SU-DHL-6 (cell line): Measurements from ENCODE around the gene STK39.

Experiments used
- H2AFZ ChIP-seq: fragments of 200-600 bp; sonication (generic); 2 replicates; pipeline ENCODE4 v1.6.1; 2014; ENCODE audit warnings: low read depth, mild to moderate bottlenecking, moderate library complexity, mixed read lengths, antibody characterized with exemption, low read length; ENCODE audit not compliant: severe bottlenecking
- H3F3A ChIP-seq: fragments of 200-600 bp; shearing (Covaris generic); 2 replicates; pipeline ENCODE4 v1.6.0; 2016; ENCODE audit warnings: antibody characterized with exemption, mild to moderate bottlenecking; ENCODE audit not compliant: insufficient read depth
- H3K27ac ChIP-seq: fragments of 200-600 bp; sonication (generic); 2 replicates; pipeline ENCODE4 v1.5.1; 2016; ENCODE audit warnings: low read depth, mild to moderate bottlenecking, low read length, moderate library complexity, mixed read lengths
- H3K27me3 ChIP-seq: fragments of 200-600 bp; sonication (generic), shearing (Covaris generic); 2 replicates; pipeline ENCODE4 v1.6.0; 2014; ENCODE audit warnings: mild to moderate bottlenecking, low read length
- H3K36me3 ChIP-seq: fragments of 200-600 bp; sonication (generic); 2 replicates; pipeline ENCODE4 v1.6.1; 2014; ENCODE audit warnings: mild to moderate bottlenecking, low read length, mixed read lengths
- H3K4me2 ChIP-seq: fragments of 300-600, 200-600 bp; shearing (Covaris generic), sonication (generic); 2 replicates; pipeline ENCODE4 v1.6.0; 2014; ENCODE audit warnings: low read length, low read depth, mild to moderate bottlenecking; ENCODE audit not compliant: poor library complexity, severe bottlenecking
- H3K4me3 ChIP-seq: fragments of 200-600 bp; sonication (generic); 2 replicates; pipeline ENCODE4 v1.5.1; 2014; ENCODE audit warnings: antibody characterized with exemption, low read length, mild to moderate bottlenecking, mixed read lengths; ENCODE audit not compliant: insufficient read depth, poor library complexity, severe bottlenecking
- H3K79me2 ChIP-seq: fragments of 200-600 bp; sonication (generic); 2 replicates; pipeline ENCODE4 v1.6.1; 2014; ENCODE audit warnings: mild to moderate bottlenecking, low read length, moderate library complexity; ENCODE audit not compliant: insufficient read depth
- H3K9ac ChIP-seq: fragments of 200-600 bp; sonication (generic); 2 replicates; pipeline ENCODE4 v1.7.0; 2014; ENCODE audit warnings: mild to moderate bottlenecking, low read length
- H3K9me2 ChIP-seq: fragments of 200-600 bp; sonication (generic); replicated peaks from 2 replicates; pipeline ENCODE4 v1.6.1; 2014; ENCODE audit warnings: low read length; ENCODE audit not compliant: insufficient read depth
- H3K9me3 ChIP-seq: fragments of 200-600 bp; sonication (generic); 2 replicates; pipeline ENCODE4 v1.6.1; 2014; ENCODE audit warnings: low read length, mixed read lengths; ENCODE audit not compliant: insufficient read depth
- H4K20me1 ChIP-seq: fragments of 200-600 bp; sonication (generic); 2 replicates; pipeline ENCODE4 v1.6.1; 2014; ENCODE audit warnings: low read depth, mild to moderate bottlenecking, antibody characterized with exemption, low read length, moderate library complexity, mixed read lengths
- CTCF ChIP-seq: fragments of 200-600 bp; sonication (generic); IDR thresholded peaks from one replicate; pipeline ENCODE4 v1.5.1; 2017; ENCODE audit warnings: antibody characterized with exemption, mild to moderate bottlenecking, low read length, moderate library complexity; ENCODE audit not compliant: insufficient read depth, poor library complexity, severe bottlenecking
- EZH2phosphoT487 ChIP-seq: fragments of 200-600 bp; sonication (generic), shearing (Covaris generic); conservative IDR thresholded peaks from 2 replicates; pipeline ENCODE4 v1.6.1; 2018; ENCODE audit warnings: mild to moderate bottlenecking, antibody characterized with exemption, low read length, moderate library complexity, mixed read lengths

STK39 gene

GRCh38 chr2:168180483-168180882 is 66.9 kb downstream of the STK39 start:
- Histone ChIP-seq H3K9me3 (no peaks in the 10 kb centered on the region), H3K36me3 (no peaks in the 10 kb centered on the region), H3F3A (no peaks in the 10 kb centered on the region), H4K20me1 (no peaks in the 10 kb centered on the region), H3K4me3 (no peak overlapping the region), H3K9me2 (no peaks in the 10 kb centered on the region), H3K27me3 (no peaks in the 10 kb centered on the region), H3K79me2 (no peaks in the 10 kb centered on the region), H3K9ac (no peak overlapping the region), H2AFZ (no peak overlapping the region), H3K27ac (no peak overlapping the region), H3K4me2 (no peak overlapping the region)
- TF ChIP-seq EZH2phosphoT487 (no peak), CTCF (no peak)

GRCh38 chr2:168179592-168179991 is 67.8 kb downstream of the STK39 start:
- Histone ChIP-seq H3K9me3 (no peaks in the 10 kb centered on the region), H3K4me2 (no peak overlapping the region), H3K36me3 (no peaks in the 10 kb centered on the region), H4K20me1 (no peaks in the 10 kb centered on the region), H3F3A (no peaks in the 10 kb centered on the region), H3K27ac (no peak overlapping the region), H3K27me3 (no peaks in the 10 kb centered on the region), H3K9me2 (no peaks in the 10 kb centered on the region), H3K4me3 (no peak overlapping the region), H3K79me2 (no peaks in the 10 kb centered on the region), H3K9ac (no peak overlapping the region), H2AFZ (no peak overlapping the region)
- no peak for TF ChIP-seq CTCF
- TF ChIP-seq EZH2phosphoT487: no peak

GRCh38 chr2:168178520-168179324 is 68.7 kb downstream of the STK39 start:
- H3K4me3 ChIP-seq: no peak overlapping the region
- H3K9me2 ChIP-seq: no peaks in the 10 kb centered on the region
- H4K20me1 ChIP-seq: no peaks in the 10 kb centered on the region
- no peaks in the 10 kb centered on the region for H3K27me3 ChIP-seq
- no peaks in the 10 kb centered on the region for H3K79me2 ChIP-seq
- no peaks in the 10 kb centered on the region for H3F3A ChIP-seq
- no peak overlapping the region for H3K4me2 ChIP-seq
- no peak overlapping the region for H3K9ac ChIP-seq
- H2AFZ ChIP-seq: no peak overlapping the region
- H3K9me3 ChIP-seq: no peaks in the 10 kb centered on the region
- TF ChIP-seq EZH2phosphoT487 (no peak), CTCF (no peak)
- H3K27ac ChIP-seq: no peak overlapping the region
- no peaks in the 10 kb centered on the region for H3K36me3 ChIP-seq
